Rectal smooth muscle tissue (tissue), 1 donor: ENCODE results near the gene ZNF382.
"Not testable (repeated sequence)": the region's sequence is repeated elsewhere in the genome, so short reads cannot be mapped to it uniquely, and the experiment has no call there.

Experiments used
- H3K27ac ChIP-seq: one replicate; pipeline ENCODE4 v1.7.0; 2013; ENCODE audit warnings: low read depth, low read length, inconsistent platforms
- H3K27me3 ChIP-seq: one replicate; pipeline ENCODE4 v1.7.0; 2013; ENCODE audit warnings: low read length; ENCODE audit not compliant: control insufficient read depth, insufficient read depth
- H3K36me3 ChIP-seq: one replicate; pipeline ENCODE4 v1.7.0; 2013; ENCODE audit warnings: low read length; ENCODE audit not compliant: control insufficient read depth, insufficient read depth
- H3K4me1 ChIP-seq: one replicate; pipeline ENCODE4 v1.7.0; 2013; ENCODE audit warnings: low read length; ENCODE audit not compliant: control insufficient read depth, insufficient read depth
- H3K4me3 ChIP-seq: one replicate; pipeline ENCODE4 v1.7.0; 2013; ENCODE audit warnings: low read length
- H3K9ac ChIP-seq: one replicate; pipeline ENCODE4 v1.7.0; 2013; ENCODE audit warnings: low read length

ZNF382 gene

DNA sequence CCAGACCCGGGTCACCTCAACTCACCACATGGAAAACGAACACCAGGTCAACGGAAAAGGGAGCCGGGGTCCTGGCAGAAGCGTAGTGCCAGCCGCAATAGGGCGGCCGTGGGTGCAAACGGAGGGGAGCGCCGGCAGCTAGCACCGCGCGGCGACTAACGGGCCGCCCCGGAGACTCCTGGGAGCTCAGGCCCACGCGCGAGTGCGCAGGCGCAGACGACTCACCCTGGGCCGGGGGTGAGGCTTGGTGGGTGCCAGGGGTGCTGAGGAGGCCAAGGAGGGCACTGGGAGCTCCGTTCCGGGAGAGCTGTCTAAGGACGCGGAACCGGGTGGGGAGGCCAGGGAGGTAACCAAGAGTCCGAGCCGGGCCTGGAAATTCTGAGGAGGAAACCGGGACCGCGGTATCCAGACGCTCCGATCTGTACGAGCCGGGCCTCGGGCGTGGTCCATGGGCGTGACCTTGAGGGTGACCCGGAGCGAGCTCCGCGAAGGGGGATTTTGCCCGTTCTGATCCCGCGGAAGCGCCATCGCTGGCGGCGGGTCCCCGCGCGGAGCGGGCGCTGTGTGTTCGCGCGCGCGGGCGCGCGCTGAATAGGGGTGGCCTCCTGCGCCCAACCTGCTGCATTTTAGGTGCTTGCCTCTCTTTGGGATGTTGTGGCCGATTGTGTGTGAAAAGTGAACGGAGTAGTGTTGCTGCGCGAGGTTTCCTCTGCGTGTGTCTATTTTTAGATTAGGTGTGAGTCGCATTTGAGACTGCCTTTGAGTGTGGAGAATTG, at the start of gene ZNF382:
Gene ZNF382, plus strand, starts transcription at position 213 of the 776 bp plus-strand sequence. CDS start 4,602 bp downstream, outside the sequence.
- peak within 1 kb of the TSS; percentile 73 for H3K27ac ChIP-seq
- H3K36me3 ChIP-seq, result no peaks in the 10 kb centered on the region
- H3K27me3 ChIP-seq, result no peaks in the 10 kb centered on the region
- H3K9ac ChIP-seq, result peak within 1 kb of the TSS; percentile 66
- H3K4me3 ChIP-seq, result peak within 1 kb of the TSS; percentile 73
- H3K4me1 ChIP-seq, result no peaks in the 10 kb centered on the region

DNA sequence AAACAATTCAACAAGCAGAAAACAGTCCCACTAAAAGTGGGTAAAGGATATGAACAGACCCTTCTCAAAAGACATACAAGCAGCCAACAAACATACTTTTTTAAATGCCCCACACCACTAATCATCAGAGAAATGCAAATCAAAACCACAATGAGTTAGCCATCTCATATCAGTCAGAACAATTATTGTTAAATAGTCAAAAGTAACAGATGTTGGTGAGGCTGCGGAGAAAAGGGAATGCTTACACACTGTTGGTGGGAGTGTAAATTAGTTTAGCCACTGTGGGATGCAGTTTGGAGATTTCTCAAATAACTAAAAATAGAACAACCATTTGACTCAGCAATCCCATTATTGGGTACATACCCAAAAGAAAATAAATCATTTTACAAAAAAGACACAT, 40.7 kb upstream of the ZNF382 start:
- Histone ChIP-seq H3K4me1 (no peaks in the 10 kb centered on the region), H3K36me3 (peaks cover 22% of the 10 kb centered on the region), H3K27me3 (no peaks in the 10 kb centered on the region), H3K9ac (no peak overlapping the region), H3K4me3 (no peak overlapping the region), H3K27ac (no peak overlapping the region)

DNA sequence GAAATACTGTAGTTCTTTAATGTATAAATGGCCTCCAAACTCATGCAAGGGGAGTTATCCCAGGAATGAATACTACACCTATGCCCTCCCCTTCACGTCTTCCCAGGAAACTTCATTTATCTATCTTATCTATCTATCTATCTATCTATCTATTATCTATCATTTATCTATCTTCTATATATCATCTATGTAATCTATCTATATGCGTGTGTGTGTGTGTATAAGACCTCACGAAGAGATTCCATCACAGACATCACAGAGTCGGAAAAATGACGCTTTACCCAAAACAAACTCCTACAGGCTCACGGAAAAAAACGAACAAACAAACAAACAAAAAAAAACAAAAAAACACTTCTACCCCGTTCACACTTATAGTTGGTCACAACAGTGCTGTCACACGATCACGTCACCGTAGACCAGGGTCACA, 32.5 kb upstream of the ZNF382 start:
- Histone ChIP-seq H3K9ac (peak overlapping the region; percentile 87), H3K36me3 (peaks cover 16% of the 10 kb centered on the region), H3K27me3 (no peaks in the 10 kb centered on the region), H3K27ac (peak overlapping the region; percentile 76), H3K4me3 (peak overlapping the region; percentile 97), H3K4me1 (peaks cover 3% of the 10 kb centered on the region)

DNA sequence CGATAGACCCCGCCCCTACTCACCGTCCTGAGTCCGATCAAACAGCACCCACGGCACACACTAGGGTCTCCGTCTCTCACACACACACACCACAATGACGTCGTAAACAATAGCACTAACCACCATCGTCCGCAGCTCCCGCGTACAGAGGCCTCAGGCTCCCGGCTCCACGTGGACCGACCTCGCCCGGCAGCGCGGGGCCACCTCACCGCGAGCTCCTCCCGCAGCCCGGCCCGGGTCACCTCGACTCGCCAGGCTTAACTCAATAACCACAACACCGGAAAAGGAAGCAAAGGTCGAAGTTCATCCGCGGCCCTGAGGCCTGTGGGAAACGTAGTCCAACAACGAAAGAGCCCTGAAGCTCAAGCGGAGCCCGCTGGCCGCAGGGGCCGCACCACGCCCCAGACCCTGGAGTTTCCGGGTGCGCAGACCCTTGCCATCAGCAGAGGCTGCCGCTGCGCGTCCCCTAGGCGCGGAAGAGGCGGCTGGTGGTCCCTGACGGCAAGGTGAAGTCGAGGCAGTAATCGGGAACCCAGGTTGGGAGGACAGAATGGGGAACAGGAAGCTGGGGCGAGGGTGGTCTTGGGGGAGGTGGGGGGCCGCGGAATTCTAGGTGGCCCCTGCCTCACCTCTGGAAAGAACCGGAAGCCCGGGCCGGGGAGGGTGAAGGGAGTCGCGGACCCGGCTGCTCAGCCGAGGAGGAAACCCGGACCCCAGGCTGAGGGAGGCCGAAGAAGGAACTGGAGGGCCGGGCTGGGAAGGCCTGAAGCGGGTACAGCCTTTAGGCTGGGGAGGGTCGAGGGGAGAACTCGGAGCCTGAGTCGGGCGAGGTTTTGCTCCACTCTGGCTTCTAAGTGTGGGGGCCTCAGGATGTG, 31.9 kb upstream of the ZNF382 start, which contains the start of gene ZNF529:
Gene ZNF529, minus strand, starts transcription at position 273 of the 875 bp plus-strand sequence. CDS start 946 bp downstream, outside the sequence.
- Histone ChIP-seq H3K4me3 (peak within 1 kb of the TSS; percentile 97), H3K27ac (peak within 1 kb of the TSS; percentile 76), H3K9ac (peak within 1 kb of the TSS; percentile 87), H3K27me3 (no peaks in the 10 kb centered on the region), H3K36me3 (peaks cover 17% of the 10 kb centered on the region), H3K4me1 (peaks cover 3% of the 10 kb centered on the region)

DNA sequence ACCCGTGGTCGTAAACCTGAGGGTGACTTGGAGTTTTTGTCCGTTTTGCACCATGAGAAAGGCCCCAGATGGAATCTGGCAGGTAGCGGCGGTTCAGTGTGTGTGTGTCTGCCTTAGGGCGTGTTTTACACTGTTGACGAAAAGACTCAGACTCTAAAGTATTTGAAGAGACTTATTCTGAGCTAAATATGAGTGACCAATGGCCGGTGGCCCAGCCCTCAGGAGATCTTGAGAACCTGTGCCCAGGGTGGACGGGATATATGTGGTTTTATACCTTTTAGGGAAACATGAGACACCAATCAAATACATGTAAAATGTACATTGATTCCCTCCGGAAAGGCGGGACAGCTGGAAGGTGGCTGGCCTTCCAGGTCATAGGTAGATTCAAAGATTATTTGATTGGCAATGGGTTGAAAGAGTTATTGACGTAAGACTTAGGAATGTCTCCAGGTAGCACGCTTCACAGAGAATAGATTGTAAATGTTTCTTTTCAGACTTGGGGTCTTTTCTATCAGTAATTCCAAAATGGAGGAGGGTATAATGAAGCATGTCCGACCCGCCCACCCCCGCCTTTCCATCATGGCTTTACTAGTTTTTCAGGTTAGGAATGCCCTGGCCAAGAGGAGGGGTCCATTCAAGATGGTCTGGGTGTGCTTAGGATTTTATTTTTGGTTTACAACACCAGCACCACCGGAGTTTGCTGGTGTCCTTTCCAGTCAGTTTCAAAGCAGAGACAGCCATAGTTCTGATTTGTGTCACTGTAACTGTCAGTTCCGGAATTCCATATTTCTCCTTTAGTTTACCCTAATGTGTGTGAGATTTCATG, 31.0 kb upstream of the ZNF382 start:
- Histone ChIP-seq H3K27ac (no peak overlapping the region), H3K36me3 (peaks cover 17% of the 10 kb centered on the region)

DNA sequence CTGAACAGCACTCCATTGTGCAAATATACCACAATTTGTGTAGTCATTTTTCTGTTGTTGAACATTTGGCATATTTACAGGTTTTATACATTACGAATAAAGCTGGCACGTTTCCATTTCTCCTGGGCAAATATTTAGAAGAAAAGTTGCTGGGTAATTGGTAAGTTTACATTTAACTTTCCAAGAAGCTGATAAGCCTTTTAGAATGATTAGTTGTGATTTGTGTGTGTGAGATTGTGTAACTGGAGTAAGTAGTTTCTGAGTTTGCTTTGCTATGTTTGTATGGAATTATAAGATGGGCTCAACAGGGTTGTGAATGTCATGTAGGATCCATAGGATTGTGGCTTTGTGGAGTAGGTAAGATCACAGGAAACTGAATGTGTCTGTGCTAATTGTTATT, 30.4 kb upstream of the ZNF382 start:
- H3K9ac ChIP-seq, result no peak overlapping the region
- H3K36me3 ChIP-seq, result peaks cover 20% of the 10 kb centered on the region
- peaks cover 3% of the 10 kb centered on the region for H3K4me1 ChIP-seq
- no peaks in the 10 kb centered on the region for H3K27me3 ChIP-seq
- H3K4me3 ChIP-seq, result peak overlapping the region; percentile 97
- no peak overlapping the region for H3K27ac ChIP-seq

More for the DNA sequence above, 31.0 kb upstream of the ZNF382 start:
- H3K4me3 ChIP-seq, result peak overlapping the region; percentile 97
- peaks cover 3% of the 10 kb centered on the region for H3K4me1 ChIP-seq
- no peaks in the 10 kb centered on the region for H3K27me3 ChIP-seq
- peak overlapping the region; percentile 87 for H3K9ac ChIP-seq

DNA sequence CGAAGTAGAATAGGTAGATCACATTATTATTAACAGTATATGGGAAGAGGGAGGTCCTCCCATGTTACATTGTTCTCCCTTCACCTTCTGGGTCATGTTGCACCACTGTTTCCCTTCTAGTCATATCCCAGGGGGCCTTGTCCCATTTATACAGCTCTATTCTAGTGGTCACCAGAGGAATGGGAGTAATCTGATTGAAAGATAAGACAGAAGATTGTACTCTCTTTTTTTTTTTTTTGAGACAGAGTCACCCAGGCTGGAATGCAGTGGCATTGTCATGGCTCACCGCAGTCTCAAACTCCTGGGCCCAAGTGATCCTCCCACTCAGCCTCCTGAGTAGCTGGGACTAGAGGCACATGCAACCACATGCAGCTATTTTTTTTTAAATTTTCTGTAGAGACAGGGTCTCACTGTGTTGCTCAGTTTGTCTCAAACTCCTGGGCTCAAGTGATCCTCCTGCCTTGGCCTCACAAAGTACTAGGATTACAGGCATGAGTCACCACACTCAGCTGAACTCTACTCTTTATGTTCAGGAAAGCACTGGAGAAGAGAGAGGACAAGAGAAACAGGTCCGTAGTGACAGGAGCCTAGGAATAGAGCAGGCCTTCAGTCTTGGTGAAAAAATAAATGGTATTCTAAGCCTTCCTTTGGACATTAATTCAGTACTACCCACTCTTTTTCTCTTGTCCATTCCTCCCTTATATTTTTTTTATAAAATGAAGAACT, 27.7 kb upstream of the ZNF382 start:
- no peak overlapping the region for H3K4me3 ChIP-seq
- peaks cover 32% of the 10 kb centered on the region for H3K36me3 ChIP-seq
- no peaks in the 10 kb centered on the region for H3K27me3 ChIP-seq
- peaks cover 1% of the 10 kb centered on the region for H3K4me1 ChIP-seq
- H3K9ac ChIP-seq, result no peak overlapping the region
- no peak overlapping the region for H3K27ac ChIP-seq

DNA sequence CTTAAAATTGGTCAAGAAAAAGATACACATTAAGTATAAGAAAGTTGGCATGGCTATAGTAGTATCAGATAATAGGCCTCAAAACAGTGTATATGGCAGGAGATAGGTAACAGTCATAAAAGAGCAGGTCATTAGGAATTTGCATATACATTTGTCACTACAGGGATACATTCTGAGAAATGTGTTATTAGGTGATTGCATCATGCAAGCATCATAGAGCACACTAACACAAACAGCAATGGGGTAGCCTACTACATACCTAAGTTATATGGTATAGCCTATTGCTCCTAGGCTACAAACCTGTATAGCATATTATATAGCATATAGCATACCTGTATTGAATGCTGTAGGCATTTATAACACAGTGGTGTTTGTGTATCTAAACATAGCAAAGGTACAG, 25.9 kb upstream of the ZNF382 start:
- Histone ChIP-seq H3K4me3 (no peak overlapping the region), H3K9ac (no peak overlapping the region), H3K4me1 (no peaks in the 10 kb centered on the region), H3K27ac (no peak overlapping the region), H3K36me3 (peaks cover 32% of the 10 kb centered on the region), H3K27me3 (no peaks in the 10 kb centered on the region)

DNA sequence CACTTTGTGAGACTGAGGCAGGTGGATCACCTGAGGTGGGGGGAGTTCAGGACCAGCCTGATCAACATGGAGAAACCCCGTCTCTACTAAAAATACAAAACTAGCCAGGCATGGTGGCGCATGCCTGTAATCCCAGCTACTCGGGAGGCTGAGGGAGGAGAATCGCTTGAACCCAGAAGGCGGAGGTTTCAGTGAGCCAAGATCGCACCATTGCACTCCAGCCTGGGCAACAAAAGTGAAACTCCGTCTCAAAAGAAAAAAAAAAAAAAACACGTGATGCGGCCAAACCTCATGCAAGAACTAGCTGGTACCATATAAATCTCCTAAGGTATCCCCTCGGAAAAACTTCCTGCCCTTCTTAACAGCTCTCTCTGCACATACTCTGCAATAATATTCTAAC, 2.4 kb upstream of the ZNF382 start:
- not testable (repeated sequence) for H3K9ac ChIP-seq

DNA sequence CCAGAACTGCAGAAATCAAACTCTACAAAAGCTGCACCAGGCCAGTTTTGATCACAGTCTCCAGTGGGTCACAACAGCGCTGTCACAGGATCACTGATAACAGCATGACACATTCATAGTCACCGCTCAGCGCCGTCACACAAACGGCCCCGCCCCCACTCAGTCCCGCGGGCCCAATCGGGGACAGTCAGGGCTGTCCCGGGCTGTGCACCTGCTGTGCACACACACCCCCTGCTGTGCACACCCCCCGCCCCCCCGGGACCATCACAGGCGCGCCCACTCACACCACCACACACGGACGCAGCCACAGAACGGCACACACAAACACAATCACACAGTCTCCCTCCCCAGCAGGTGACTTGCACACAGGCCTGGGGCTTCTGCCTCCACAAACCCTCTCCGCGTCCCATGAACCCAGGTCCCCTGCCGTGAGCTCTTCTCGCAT, 435 bp upstream of the ZNF382 start:
- H3K27me3 ChIP-seq, result no peaks in the 10 kb centered on the region
- no peaks in the 10 kb centered on the region for H3K4me1 ChIP-seq
- peak overlapping the region; percentile 73 for H3K4me3 ChIP-seq
- no peaks in the 10 kb centered on the region for H3K36me3 ChIP-seq
- H3K27ac ChIP-seq, result peak overlapping the region; percentile 73
- peak overlapping the region; percentile 66 for H3K9ac ChIP-seq

More for the DNA sequence above, 2.4 kb upstream of the ZNF382 start:
- not testable (repeated sequence) for H3K27me3 ChIP-seq, H3K27ac ChIP-seq, H3K4me1 ChIP-seq, H3K36me3 ChIP-seq, H3K4me3 ChIP-seq

DNA sequence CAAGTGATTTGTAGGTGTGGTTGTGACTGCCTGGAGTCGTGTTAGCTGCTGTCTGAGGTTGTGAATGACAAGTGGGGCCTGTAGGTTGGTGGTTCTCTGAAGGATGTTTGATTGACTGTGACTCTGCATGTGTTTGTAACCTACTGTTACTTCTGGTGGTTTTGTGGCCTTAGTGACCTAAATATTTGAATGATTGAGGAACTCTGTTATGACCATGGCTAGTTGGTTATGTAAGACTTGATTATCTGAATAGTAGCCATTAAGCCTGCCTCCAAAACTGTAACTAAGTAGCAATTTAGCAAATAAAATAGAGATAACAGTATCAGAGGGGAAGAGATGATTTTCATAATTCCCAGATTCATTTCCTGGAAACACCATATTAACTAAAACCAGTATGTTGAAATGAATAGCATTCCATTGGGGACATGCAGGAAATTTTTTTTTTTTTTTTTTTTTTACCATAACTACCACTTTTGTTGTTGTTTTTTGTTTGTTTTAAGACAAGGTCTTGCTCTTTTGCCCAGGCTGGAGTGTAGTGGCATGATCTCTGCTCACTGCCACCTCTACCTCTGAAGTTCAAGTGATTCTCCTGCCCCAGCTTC, 865 bp downstream of the ZNF382 start:
- Histone ChIP-seq H3K27me3 (no peaks in the 10 kb centered on the region), H3K4me3 (peak overlapping the region; percentile 73), H3K9ac (no peak overlapping the region), H3K36me3 (no peaks in the 10 kb centered on the region), H3K27ac (no peak overlapping the region), H3K4me1 (no peaks in the 10 kb centered on the region)
